ENCODE data around the gene EIF4G2.

DNA sequence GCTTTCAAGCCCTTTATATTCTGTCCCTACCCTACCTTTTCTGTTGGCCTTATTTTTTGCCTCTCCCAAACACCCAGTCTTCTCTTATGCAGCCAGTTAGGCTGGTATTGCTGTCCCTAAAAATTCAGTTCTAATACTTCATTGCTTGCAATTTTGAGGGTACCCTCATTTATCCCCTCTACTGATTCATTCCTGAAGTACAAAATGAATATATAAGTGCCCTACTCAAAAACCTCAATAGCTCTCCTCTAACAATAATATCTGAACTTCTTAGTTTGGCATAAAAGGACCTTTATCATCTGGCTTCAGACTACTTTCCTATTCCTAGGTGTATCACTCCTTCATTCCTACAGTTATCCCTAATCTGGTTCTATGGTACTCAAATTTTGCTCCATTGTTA, 5.2 kb upstream of the EIF4G2 start:
- TF ChIP-seq, protein P1, sequence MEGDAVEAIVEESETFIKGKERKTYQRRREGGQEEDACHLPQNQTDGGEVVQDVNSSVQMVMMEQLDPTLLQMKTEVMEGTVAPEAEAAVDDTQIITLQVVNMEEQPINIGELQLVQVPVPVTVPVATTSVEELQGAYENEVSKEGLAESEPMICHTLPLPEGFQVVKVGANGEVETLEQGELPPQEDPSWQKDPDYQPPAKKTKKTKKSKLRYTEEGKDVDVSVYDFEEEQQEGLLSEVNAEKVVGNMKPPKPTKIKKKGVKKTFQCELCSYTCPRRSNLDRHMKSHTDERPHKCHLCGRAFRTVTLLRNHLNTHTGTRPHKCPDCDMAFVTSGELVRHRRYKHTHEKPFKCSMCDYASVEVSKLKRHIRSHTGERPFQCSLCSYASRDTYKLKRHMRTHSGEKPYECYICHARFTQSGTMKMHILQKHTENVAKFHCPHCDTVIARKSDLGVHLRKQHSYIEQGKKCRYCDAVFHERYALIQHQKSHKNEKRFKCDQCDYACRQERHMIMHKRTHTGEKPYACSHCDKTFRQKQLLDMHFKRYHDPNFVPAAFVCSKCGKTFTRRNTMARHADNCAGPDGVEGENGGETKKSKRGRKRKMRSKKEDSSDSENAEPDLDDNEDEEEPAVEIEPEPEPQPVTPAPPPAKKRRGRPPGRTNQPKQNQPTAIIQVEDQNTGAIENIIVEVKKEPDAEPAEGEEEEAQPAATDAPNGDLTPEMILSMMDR (conservative IDR thresholded peaks at IDR 0.05; ENCODE audit: low read depth, low read length) = no peak
- no peak for TF ChIP-seq EZH2 (IDR thresholded peaks at IDR 0.05; ENCODE audit: borderline replicate concordance, low read depth, low read length, poor library complexity, severe bottlenecking)
